ENCODE measurements around the gene DBH. TPM values are rescaled to one million over a fixed set of nuclear protein-coding genes. Genes with fewer than 3 reads are reported as not detected.
"Not testable (repeated sequence)": the region's sequence is repeated elsewhere in the genome, so short reads cannot be mapped to it uniquely, and the experiment has no call there.

DBH gene
- total and polyA plus RNA-seq, 10 of the 15 experiments (the other 5 are each of a cell fraction or from before 2014, with no cell fraction given), result not detected

DNA sequence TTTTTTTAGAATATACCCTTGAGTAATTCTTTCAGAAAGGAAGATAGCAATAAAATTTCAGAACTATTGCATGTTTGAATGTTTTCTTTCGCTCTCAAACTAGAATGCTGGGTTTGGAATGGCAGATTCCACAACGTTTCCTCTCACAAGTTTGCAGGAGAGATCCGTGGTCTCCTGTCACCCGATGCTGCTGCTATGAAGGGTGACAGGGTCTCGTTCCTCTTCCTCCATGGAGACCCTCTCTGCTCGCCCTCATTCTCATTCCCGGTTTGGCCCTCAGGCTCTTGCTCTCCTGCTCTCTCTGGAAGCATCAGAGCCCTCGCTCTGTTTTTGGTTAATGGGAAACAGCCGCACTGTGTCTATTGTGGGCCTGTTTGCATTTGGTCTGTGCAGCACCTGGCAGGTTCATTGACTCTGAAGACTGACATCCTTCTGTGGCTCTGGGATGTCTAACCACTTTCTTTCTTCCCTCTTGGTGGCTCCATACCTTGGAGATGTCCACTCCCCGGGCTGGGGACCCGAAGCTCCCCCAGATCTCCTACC is 14.4 kb upstream of the DBH start:
- intact Hi-C loops (cut with micrococcal nuclease; ENCODE audit: unreplicated experiment), result no loop called here
- Histone ChIP-seq H3K4me1 (ENCODE audit: control insufficient read depth, insufficient read depth, low read length) (peaks cover 6% of the 10 kb centered on the region; the same call in 1 of the 2 replicates), H3K27ac (ENCODE audit: control insufficient read depth, insufficient read depth) (no peak overlapping the region), H2AFZ (ENCODE audit: control insufficient read depth, low read depth, low read length) (no peak overlapping the region), H4K20me1 (ENCODE audit: control insufficient read depth, insufficient read depth) (no peaks in the 10 kb centered on the region), H3K9ac (ENCODE audit: control insufficient read depth, insufficient read depth, low read length) (no peak overlapping the region), H3K79me2 (ENCODE audit: control insufficient read depth, insufficient read depth, low read length) (no peaks in the 10 kb centered on the region), H3K4me3 (no peak overlapping the region), H3K9me3 (replicated peaks; ENCODE audit: control insufficient read depth, insufficient read depth, low read length) (no peaks in the 10 kb centered on the region; the same call in 2 of the 3 replicates), H3K36me3 (ENCODE audit: control insufficient read depth in 2 of 2, insufficient read depth in 2 of 2, low read length in 1 of 2) (no peaks in the 10 kb centered on the region), H3K4me2 (ENCODE audit: control insufficient read depth, insufficient read depth) (no peak overlapping the region), H3K27me3 (replicated peaks in 1 of 2; ENCODE audit: control insufficient read depth in 2 of 2, insufficient read depth in 2 of 2, low read length in 1 of 2) (peaks cover 0 to 2% of the 10 kb centered on the region in 2 experiments; a peak in 3 of 4 replicates)
- TF ChIP-seq NKRF (conservative IDR thresholded peaks at IDR 0.05), result no peak
- TF ChIP-seq PAX5 (IDR thresholded peaks at IDR 0.05; ENCODE audit: borderline replicate concordance, low read depth, low read length), result no peak
- no peak for TF ChIP-seq BCL11A (IDR thresholded peaks at IDR 0.05; ENCODE audit: low read depth, low read length)
- TF ChIP-seq ZZZ3 (IDR thresholded peaks at IDR 0.05; ENCODE audit: control insufficient read depth, insufficient read length, low read depth), result no peak
- no peak for TF ChIP-seq NFYB (IDR thresholded peaks at IDR 0.05; ENCODE audit: insufficient read depth, low read depth, low read length)
- ChIA-PET CTCF (no interaction called here), POLR2A (no interaction called here), SMC1A (ENCODE audit: uncharacterized antibody, unreplicated experiment) (no interaction called here), RAD21 (ENCODE audit: unreplicated experiment) (no interaction called here)
- in situ Hi-C loops (cut with MboI), result no loop called here
- FAIRE-seq, result no peak
- no peak for ATAC-seq
- WGBS (ENCODE audit: insufficient coverage, insufficient replicate concordance, low lambda C conversion rate, missing lambda C conversion rate), result 27% methylated on average over 11 of the region's 11 CpGs
- no TSS peak for BruUV-seq (replicated peaks)
- no peak for DNase-seq (ENCODE audit: low read depth, low spot score)

- intact Hi-C loops (cut with micrococcal nuclease; ENCODE audit: unreplicated experiment), result no loop called here
- ChIA-PET RAD21 (ENCODE audit: unreplicated experiment) (no interaction called here), SMC1A (ENCODE audit: uncharacterized antibody, unreplicated experiment) (no interaction called here), POLR2A (no interaction called here), CTCF (no interaction called here)
- Histone ChIP-seq H3K36me3 (ENCODE audit: control insufficient read depth in 2 of 2, insufficient read depth in 2 of 2, low read length in 1 of 2) (no peaks in the 10 kb centered on the region), H3K9ac (ENCODE audit: control insufficient read depth, insufficient read depth, low read length) (no peak overlapping the region), H3K4me3 (no peak overlapping the region), H3K27me3 (replicated peaks in 1 of 2; ENCODE audit: control insufficient read depth in 2 of 2, insufficient read depth in 2 of 2, low read length in 1 of 2) (peaks cover 0 to 2% of the 10 kb centered on the region in 2 experiments; a peak in 3 of 4 replicates), H3K4me2 (ENCODE audit: control insufficient read depth, insufficient read depth) (no peak overlapping the region), H2AFZ (ENCODE audit: control insufficient read depth, low read depth, low read length) (no peak overlapping the region), H3K27ac (ENCODE audit: control insufficient read depth, insufficient read depth) (no peak overlapping the region), H3K79me2 (ENCODE audit: control insufficient read depth, insufficient read depth, low read length) (no peaks in the 10 kb centered on the region), H4K20me1 (ENCODE audit: control insufficient read depth, insufficient read depth) (no peaks in the 10 kb centered on the region), H3K9me3 (replicated peaks; ENCODE audit: control insufficient read depth, insufficient read depth, low read length) (no peaks in the 10 kb centered on the region; the same call in 2 of the 3 replicates), H3K4me1 (ENCODE audit: control insufficient read depth, insufficient read depth, low read length) (peaks cover 6% of the 10 kb centered on the region; the same call in 1 of the 2 replicates)
- in situ Hi-C loops (cut with MboI), result no loop called here
- WGBS (ENCODE audit: insufficient coverage, insufficient replicate concordance, low lambda C conversion rate, missing lambda C conversion rate), result 35% methylated on average over 5 of the region's 5 CpGs
- ATAC-seq, result no peak
- DNase-seq (ENCODE audit: low read depth, low spot score), result no peak
- TF ChIP-seq HCFC1 (IDR thresholded peaks at IDR 0.05; ENCODE audit: low read length) (no peak), CBX5 (IDR thresholded peaks at IDR 0.05; ENCODE audit: low read depth) (no peak), USF1 (IDR thresholded peaks at IDR 0.05; ENCODE audit: borderline replicate concordance, extremely low read length, insufficient read depth, low read depth, low read length) (no peak)
- FAIRE-seq, result no peak
- BruUV-seq (replicated peaks), result no TSS peak
Observed at GRCh38 chr9:133622555-133622954, 13.6 kb upstream of the DBH start.

DNA sequence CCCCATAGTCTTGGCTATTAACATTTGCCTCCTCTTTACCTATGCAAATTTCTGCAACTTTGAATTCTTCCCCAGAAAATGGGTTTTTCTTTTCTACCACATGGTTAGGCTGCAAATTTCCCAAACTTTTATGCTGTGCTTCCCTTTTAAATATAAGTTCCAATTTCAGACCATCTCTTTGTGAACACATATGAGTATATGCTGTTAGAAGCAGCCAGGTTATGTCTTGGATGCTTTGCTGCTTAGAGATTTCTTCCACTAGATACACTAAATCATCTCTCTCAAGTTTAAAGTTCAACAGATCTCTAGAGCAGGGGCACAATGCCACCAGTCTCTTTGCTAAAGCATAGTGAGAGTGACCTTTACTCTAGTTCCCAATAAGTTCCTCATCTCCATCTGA is 10.2 kb upstream of the DBH start:
- ATAC-seq; H3K9me3 ChIP-seq (replicated peaks; ENCODE audit: control insufficient read depth, insufficient read depth, low read length); intact Hi-C loops (cut with micrococcal nuclease; ENCODE audit: unreplicated experiment); H3K79me2 ChIP-seq (ENCODE audit: control insufficient read depth, insufficient read depth, low read length); H3K4me3 ChIP-seq; H3K36me3 ChIP-seq (ENCODE audit: control insufficient read depth in 2 of 2, insufficient read depth in 2 of 2, low read length in 1 of 2); POLR2A ChIA-PET; H3K4me2 ChIP-seq (ENCODE audit: control insufficient read depth, insufficient read depth); H4K20me1 ChIP-seq (ENCODE audit: control insufficient read depth, insufficient read depth); H3K4me1 ChIP-seq (ENCODE audit: control insufficient read depth, insufficient read depth, low read length); FAIRE-seq; H3K27ac ChIP-seq (ENCODE audit: control insufficient read depth, insufficient read depth); CTCF ChIA-PET; H2AFZ ChIP-seq (ENCODE audit: control insufficient read depth, low read depth, low read length); RAD21 ChIA-PET (ENCODE audit: unreplicated experiment); BruUV-seq (replicated peaks); H3K9ac ChIP-seq (ENCODE audit: control insufficient read depth, insufficient read depth, low read length); DNase-seq (ENCODE audit: low read depth, low spot score); SMC1A ChIA-PET (ENCODE audit: uncharacterized antibody, unreplicated experiment); in situ Hi-C loops (cut with MboI); H3K27me3 ChIP-seq (replicated peaks in 1 of 2; ENCODE audit: control insufficient read depth in 2 of 2, insufficient read depth in 2 of 2, low read length in 1 of 2): not testable (repeated sequence)
